Natural killer cell (primary cell): ENCODE data around the gene WDR5. TPM values are rescaled to one million over a fixed set of nuclear protein-coding genes. Genes with fewer than 3 reads are reported as not detected.

Experiments used
- ATAC-seq, 3 donors: fragments of 150-1000 bp in 2 of 3; fragments of 200-7000 bp in 1 of 3; cut with Tn5 transposase; 1 replicate in 1 of 3; 2 replicates in 2 of 3; pipeline ENCODE4 v1.10.0; 2021; ENCODE audit warnings: mild to moderate bottlenecking in 2 of 3, moderate library complexity in 2 of 3
- DNase-seq, 2 donors: peaks; one replicate each; pipeline versions ENCODE4 v3.0.0 to v3.0.0-alpha.2; 2013 to 2021; ENCODE audit warnings: mixed read lengths in 1 of 2
- H3K27ac ChIP-seq: one replicate; pipeline ENCODE4 v1.5.1; 2013; ENCODE audit warnings: mild to moderate bottlenecking, low read length
- H3K27me3 ChIP-seq: one replicate; pipeline ENCODE4 v1.6.1; 2013; ENCODE audit warnings: low read length; ENCODE audit not compliant: control insufficient read depth, insufficient read depth
- H3K36me3 ChIP-seq: one replicate; pipeline ENCODE4 v1.6.1; 2013; ENCODE audit warnings: low read length; ENCODE audit not compliant: control insufficient read depth, insufficient read depth
- H3K4me1 ChIP-seq: one replicate; pipeline ENCODE4 v1.6.1; 2013; ENCODE audit warnings: low read length; ENCODE audit not compliant: control insufficient read depth, insufficient read depth
- H3K4me3 ChIP-seq: one replicate; pipeline ENCODE4 v1.5.1; 2013; ENCODE audit warnings: low read length
- H3K9me3 ChIP-seq: one replicate; pipeline ENCODE4 v1.6.1; 2013; ENCODE audit warnings: low read length; ENCODE audit not compliant: control insufficient read depth, insufficient read depth
- H3K27ac Mint-ChIP-seq, 2 donors: one replicate each; pipeline ENCODE4 v1.8.0; 2022; ENCODE audit warnings: mild to moderate bottlenecking in 2 of 2, mixed read lengths in 2 of 2, moderate library complexity in 1 of 2
- H3K27me3 Mint-ChIP-seq, 2 donors: one replicate each; pipeline ENCODE4 v1.8.0; 2022; ENCODE audit warnings: low read depth in 2 of 2, mixed read lengths in 2 of 2
- H3K36me3 Mint-ChIP-seq: one replicate; pipeline ENCODE4 v1.8.0; 2022; ENCODE audit warnings: mixed read lengths
- H3K4me1 Mint-ChIP-seq, 2 donors: one replicate each; pipeline ENCODE4 v1.8.0; 2022; ENCODE audit warnings: mixed read lengths in 2 of 2
- H3K4me3 Mint-ChIP-seq: one replicate; pipeline ENCODE4 v1.8.0; 2022; ENCODE audit warnings: mild to moderate bottlenecking, moderate library complexity, mixed read lengths
- H3K9me3 Mint-ChIP-seq, 2 donors: one replicate each; pipeline ENCODE4 v1.8.0; 2022; ENCODE audit warnings: mixed read lengths in 2 of 2
- WGBS: methylation state at CpG from one replicate; pipeline ENCODE4 v1.1.7; 2013; ENCODE audit warnings: missing lambda C conversion rate; ENCODE audit not compliant: insufficient coverage; 5-methylcytosine and 5-hydroxymethylcytosine counted together
- intact Hi-C: fragments of 100-400 bp; cut with micrococcal nuclease; formaldehyde crosslinking; loops from one replicate; pipeline ENCODE4 v1.14.2; 2022
- total RNA-seq, 4 donors: library from RNA; stranded (reverse); fragments of 120-200 nt in 1 of 4; gene quantifications; one replicate each; pipeline versions ENCODE4 v1.2.3 to v1.2.4, GENCODE V29; 2013 to 2022
- TF ChIP-seq, protein P1 (sequence below): fragments of 200-600 bp; IDR thresholded peaks from one replicate; pipeline ENCODE4 v1.8.0; 2022; ENCODE audit warnings: antibody characterized with exemption

The WDR5 gene
- total RNA-seq, 3 donors from 2014 or later (not counting 1 experiment from before 2014, with no cell fraction given): 12.9 to 18.6 (median 15.9) TPM

DNA sequence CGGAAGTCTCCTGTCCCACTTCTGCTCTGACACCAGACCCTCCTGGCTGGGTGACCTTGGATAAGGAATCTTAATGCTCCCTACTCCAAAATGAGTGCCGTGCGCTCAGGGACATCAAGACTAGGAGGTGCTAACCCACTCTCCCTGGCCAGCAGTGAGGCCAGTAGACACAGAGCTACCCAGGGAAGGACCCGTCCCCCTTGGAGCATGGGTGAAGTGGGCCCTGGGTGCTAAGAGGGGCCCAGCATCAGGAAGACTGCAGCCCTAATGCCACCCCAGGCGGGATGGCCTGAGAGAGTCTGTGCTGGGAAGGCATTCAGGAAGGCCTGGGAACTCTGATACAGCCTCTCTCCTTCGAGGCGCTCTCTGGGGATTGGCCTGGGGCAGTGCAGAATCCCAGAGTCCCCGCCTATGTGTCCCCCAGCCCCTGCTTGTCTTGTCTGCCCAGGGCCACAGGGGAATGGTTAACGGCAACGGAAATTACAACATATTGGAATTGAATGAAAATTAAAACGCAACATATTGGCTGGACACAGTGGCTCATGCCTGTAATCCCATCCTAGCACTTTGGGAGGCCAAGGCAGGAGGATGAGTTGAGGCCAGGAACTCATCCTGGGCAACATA is 58.1 kb downstream of the WDR5 start:
- H3K27me3 Mint-ChIP-seq: peaks cover 0 to 11% of the 10 kb centered on the region in 2 donors
- no peak overlapping the region for H3K4me3 Mint-ChIP-seq
- H3K4me3 ChIP-seq: no peak overlapping the region
- intact Hi-C loops: no loop called here
- no peak for ATAC-seq
- peaks cover 7 to 18% of the 10 kb centered on the region in 2 donors for H3K4me1 Mint-ChIP-seq
- DNase-seq: no peak
- H3K27ac Mint-ChIP-seq: no peak overlapping the region
- 95% methylated on average over 11 of the region's 11 CpGs for WGBS
- TF ChIP-seq, protein P1, sequence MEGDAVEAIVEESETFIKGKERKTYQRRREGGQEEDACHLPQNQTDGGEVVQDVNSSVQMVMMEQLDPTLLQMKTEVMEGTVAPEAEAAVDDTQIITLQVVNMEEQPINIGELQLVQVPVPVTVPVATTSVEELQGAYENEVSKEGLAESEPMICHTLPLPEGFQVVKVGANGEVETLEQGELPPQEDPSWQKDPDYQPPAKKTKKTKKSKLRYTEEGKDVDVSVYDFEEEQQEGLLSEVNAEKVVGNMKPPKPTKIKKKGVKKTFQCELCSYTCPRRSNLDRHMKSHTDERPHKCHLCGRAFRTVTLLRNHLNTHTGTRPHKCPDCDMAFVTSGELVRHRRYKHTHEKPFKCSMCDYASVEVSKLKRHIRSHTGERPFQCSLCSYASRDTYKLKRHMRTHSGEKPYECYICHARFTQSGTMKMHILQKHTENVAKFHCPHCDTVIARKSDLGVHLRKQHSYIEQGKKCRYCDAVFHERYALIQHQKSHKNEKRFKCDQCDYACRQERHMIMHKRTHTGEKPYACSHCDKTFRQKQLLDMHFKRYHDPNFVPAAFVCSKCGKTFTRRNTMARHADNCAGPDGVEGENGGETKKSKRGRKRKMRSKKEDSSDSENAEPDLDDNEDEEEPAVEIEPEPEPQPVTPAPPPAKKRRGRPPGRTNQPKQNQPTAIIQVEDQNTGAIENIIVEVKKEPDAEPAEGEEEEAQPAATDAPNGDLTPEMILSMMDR: no peak
- no peaks in the 10 kb centered on the region for H3K36me3 Mint-ChIP-seq
- H3K27me3 ChIP-seq: no peaks in the 10 kb centered on the region
- no peaks in the 10 kb centered on the region for H3K9me3 Mint-ChIP-seq
- H3K27ac ChIP-seq: no peak overlapping the region
- H3K36me3 ChIP-seq: no peaks in the 10 kb centered on the region
- peaks cover 17% of the 10 kb centered on the region for H3K4me1 ChIP-seq
- no peaks in the 10 kb centered on the region for H3K9me3 ChIP-seq

DNA sequence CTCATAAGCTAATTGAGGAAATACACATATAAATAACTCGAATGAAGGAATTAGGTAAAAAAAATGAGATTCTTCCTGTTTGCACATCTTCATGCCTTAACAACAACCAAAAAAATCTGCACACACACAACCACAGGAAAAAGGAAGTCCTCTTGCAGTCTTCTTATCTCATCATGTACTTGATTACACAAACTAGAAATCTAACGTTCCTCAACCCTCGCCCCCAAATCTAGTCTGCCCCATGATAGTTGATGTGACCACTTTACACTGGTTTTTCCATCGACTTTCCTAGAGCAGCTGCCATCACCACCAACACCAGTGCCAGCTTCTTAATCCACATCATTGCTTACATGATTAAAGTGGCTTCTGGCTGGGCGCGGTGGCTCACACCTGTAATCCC is 59.7 kb downstream of the WDR5 start:
- no peaks in the 10 kb centered on the region for H3K27me3 ChIP-seq
- H3K4me1 ChIP-seq: peaks cover 17% of the 10 kb centered on the region
- H3K27me3 Mint-ChIP-seq: peaks cover 0 to 8% of the 10 kb centered on the region in 2 donors
- no peaks in the 10 kb centered on the region for H3K9me3 ChIP-seq
- peak in 1 of 3 donors; percentile 50 for ATAC-seq
- DNase-seq: peak in 1 of 2 donors; percentile 32
- no peak overlapping the region for H3K27ac ChIP-seq
- 38% methylated on average over 5 of the region's 6 CpGs for WGBS
- H3K27ac Mint-ChIP-seq: no peak overlapping the region
- peaks cover 7 to 12% of the 10 kb centered on the region in 2 donors for H3K4me1 Mint-ChIP-seq
- intact Hi-C loops: no loop called here
- no peaks in the 10 kb centered on the region for H3K36me3 Mint-ChIP-seq
- no peak overlapping the region for H3K4me3 Mint-ChIP-seq
- TF ChIP-seq, protein P1: no peak
- no peaks in the 10 kb centered on the region for H3K36me3 ChIP-seq
- no peak overlapping the region for H3K4me3 ChIP-seq
- no peaks in the 10 kb centered on the region for H3K9me3 Mint-ChIP-seq

DNA sequence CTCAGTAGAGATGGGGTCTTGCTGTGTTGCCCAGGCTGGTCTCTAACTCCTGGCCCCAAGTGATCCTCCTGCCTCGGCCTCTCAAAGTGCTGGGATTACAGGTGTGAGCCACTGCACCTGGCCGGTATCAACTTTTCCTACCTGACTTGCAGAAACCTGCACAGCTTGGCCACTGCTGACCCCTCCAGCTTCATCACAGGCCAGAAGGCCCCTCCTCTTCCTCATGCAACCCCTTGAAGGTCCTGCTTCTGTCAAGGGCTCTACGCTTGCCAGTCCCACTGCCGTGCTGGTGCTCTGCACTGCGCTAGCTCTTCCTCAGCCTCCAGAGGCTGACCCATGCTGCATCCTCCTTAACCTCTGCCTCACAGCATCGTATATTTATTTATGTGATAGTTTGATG is 61.0 kb downstream of the WDR5 start:
- H3K9me3 ChIP-seq: no peaks in the 10 kb centered on the region
- Mint-ChIP-seq H3K4me1 (peaks cover 7 to 12% of the 10 kb centered on the region in 2 donors), H3K27ac (no peak overlapping the region), H3K9me3 (no peaks in the 10 kb centered on the region), H3K4me3 (no peak overlapping the region), H3K27me3 (peaks cover 0 to 5% of the 10 kb centered on the region in 2 donors), H3K36me3 (no peaks in the 10 kb centered on the region)
- no peak overlapping the region for H3K4me3 ChIP-seq
- peaks cover 17% of the 10 kb centered on the region for H3K4me1 ChIP-seq
- H3K36me3 ChIP-seq: no peaks in the 10 kb centered on the region
- TF ChIP-seq, protein P1: no peak
- H3K27ac ChIP-seq: no peak overlapping the region
- no peaks in the 10 kb centered on the region for H3K27me3 ChIP-seq
- intact Hi-C loops: no loop called here
- DNase-seq (no peak), ATAC-seq (no peak)
- WGBS: 98% methylated on average over 5 of the region's 6 CpGs

DNA sequence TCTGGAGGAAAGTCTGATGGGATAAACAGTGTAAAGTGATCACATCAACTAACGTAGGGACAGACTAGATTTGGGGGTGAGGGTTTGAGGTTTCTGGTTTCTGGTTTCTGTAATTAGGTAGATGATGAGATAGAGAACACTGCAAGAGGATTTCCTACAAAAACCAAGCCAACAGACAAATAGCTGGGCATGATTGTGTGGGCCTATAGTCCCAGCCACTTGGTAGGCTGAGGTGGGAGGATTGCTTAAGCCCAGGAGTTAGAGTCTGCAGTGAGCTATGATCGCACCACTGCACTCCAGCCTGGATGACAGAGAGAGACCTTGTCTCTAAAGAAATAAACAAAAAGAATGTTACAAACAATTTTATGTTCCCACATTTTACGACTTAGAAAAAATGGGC is 62.9 kb downstream of the WDR5 start:
- Histone ChIP-seq H3K4me1 (peaks cover 17% of the 10 kb centered on the region), H3K27me3 (no peaks in the 10 kb centered on the region), H3K36me3 (no peaks in the 10 kb centered on the region), H3K9me3 (no peaks in the 10 kb centered on the region), H3K4me3 (no peak overlapping the region), H3K27ac (no peak overlapping the region)
- no peak overlapping the region for H3K4me3 Mint-ChIP-seq
- H3K4me1 Mint-ChIP-seq: peaks cover 7 to 12% of the 10 kb centered on the region in 2 donors
- peaks cover 0 to 1% of the 10 kb centered on the region in 2 donors for H3K9me3 Mint-ChIP-seq
- H3K36me3 Mint-ChIP-seq: no peaks in the 10 kb centered on the region
- 60% methylated on average over 3 of the region's 3 CpGs for WGBS
- DNase-seq (no peak), ATAC-seq (no peak)
- intact Hi-C loops: no loop called here
- H3K27ac Mint-ChIP-seq: no peak overlapping the region
- peaks cover 0 to 7% of the 10 kb centered on the region in 2 donors for H3K27me3 Mint-ChIP-seq
- TF ChIP-seq, protein P1: no peak
